Stomach (tissue), 4 donors: ENCODE data around the gene TRPM1.

Experiments used
- CTCF ChIP-seq, 7 experiments: fragments of 450-650 bp in 4 of 7; fragments of 200-600 bp in 3 of 7; sonication (generic) in 3 of 7; IDR thresholded peaks; one replicate each; pipeline ENCODE4 v1.5.1; 2016 to 2019; ENCODE audit warnings: antibody characterized with exemption in 7 of 7, control low read depth in 2 of 7, mild to moderate bottlenecking in 1 of 7
- EP300 ChIP-seq: sonication (generic); formaldehyde crosslinking; IDR thresholded peaks from one replicate; pipeline ENCODE4 v1.6.1; 2017; ENCODE audit warnings: antibody characterized with exemption
- POLR2A ChIP-seq, 4 donors: fragments of 450-650 bp; IDR thresholded peaks; one replicate each; pipeline ENCODE4 v1.6.1; 2016; ENCODE audit warnings: antibody characterized with exemption in 4 of 4, control low read depth in 2 of 4, mild to moderate bottlenecking in 1 of 4, moderate library complexity in 1 of 4
- POLR2AphosphoS5 ChIP-seq, 3 donors: sonication (generic); formaldehyde crosslinking; IDR thresholded peaks; one replicate each; pipeline ENCODE4 v1.6.1; 2016; ENCODE audit warnings: antibody characterized with exemption in 3 of 3

GRCh38 chr15:31089368-31090047 is 12.0 kb downstream of the TRPM1 start:
- no peak for TF ChIP-seq CTCF (IDR thresholded peaks at IDR 0.05)
- TF ChIP-seq POLR2A (IDR thresholded peaks at IDR 0.05), result no peak
- no peak for TF ChIP-seq POLR2AphosphoS5 (IDR thresholded peaks at IDR 0.05)
- no peak for TF ChIP-seq EP300
